Aorta (tissue), 4 donors: Measurements from ENCODE around the gene NXPH1. TPM values are rescaled to one million over a fixed set of nuclear protein-coding genes. Genes with fewer than 3 reads are reported as not detected.

Experiments used
- polyA plus RNA-seq, 2 donors: library from polyadenylated mRNA; stranded (reverse); fragments of 200-250 nt; gene quantifications; one replicate each; pipeline ENCODE4 v1.2.3, GENCODE V29; 2013
- total RNA-seq, 2 donors: library from RNA; stranded (reverse); fragmentation: NEBNext Ultra II Directional; extraction: Animal tissue kit (Norgen Biotek cat#: 25700); gene quantifications; one replicate each; pipeline ENCODE4 v1.2.1, GENCODE V29; 2021
- donor health status: healthy with polysubstance abuse.
- donor health status: Bipolar disorder and iron deficiency.
- donor health status: DM: no; HTN: no; CAD: no.
- donor health status: DM: yes; HTN: yes; CAD: no.

Gene NXPH1
- total and polyA plus RNA-seq, 4 donors = not detected

Other genes with a start within 250 kb of the NXPH1 start
- gene ICA1, start 171.4 kb upstream of the NXPH1 start, total RNA-seq = 10 to 100 TPM; 15.9 to 31.1 TPM
- 10 to 100 TPM in 1 of 2 donors, 1 to 10 TPM in 1; 1.5 to 14.5 TPM for gene ICA1, start 171.4 kb upstream of the NXPH1 start, polyA plus RNA-seq